IMR-90 (cell line): ENCODE results near the gene SEC23A.

Experiments used
- POLR2A ChIP-seq: IDR thresholded peaks from 2 replicates; pipeline ENCODE4 v1.6.1; 2012; ENCODE audit warnings: mild to moderate bottlenecking, low read depth, low read length
- RAD21 ChIP-seq: IDR thresholded peaks from 2 replicates; pipeline ENCODE4 v1.6.1; 2012; ENCODE audit warnings: low read length, improper control_type of control experiment
- RCOR1 ChIP-seq: IDR thresholded peaks from 2 replicates; pipeline ENCODE4 v1.6.1; 2012; ENCODE audit warnings: mild to moderate bottlenecking, low read length, improper control_type of control experiment; ENCODE audit not compliant: insufficient replicate concordance
- TF ChIP-seq, protein P1 (sequence below): conservative IDR thresholded peaks from 2 replicates; pipeline ENCODE4 v1.5.1; 2012; ENCODE audit warnings: mild to moderate bottlenecking, low read depth, low read length, improper control_type of control experiment
- TF ChIP-seq, protein P2 (sequence below): fragments of 150-350 bp; IDR thresholded peaks from 2 replicates; pipeline ENCODE4 v1.6.1; 2016; ENCODE audit warnings: low read depth, mild to moderate bottlenecking, low read length, moderate library complexity, borderline replicate concordance

DNA sequence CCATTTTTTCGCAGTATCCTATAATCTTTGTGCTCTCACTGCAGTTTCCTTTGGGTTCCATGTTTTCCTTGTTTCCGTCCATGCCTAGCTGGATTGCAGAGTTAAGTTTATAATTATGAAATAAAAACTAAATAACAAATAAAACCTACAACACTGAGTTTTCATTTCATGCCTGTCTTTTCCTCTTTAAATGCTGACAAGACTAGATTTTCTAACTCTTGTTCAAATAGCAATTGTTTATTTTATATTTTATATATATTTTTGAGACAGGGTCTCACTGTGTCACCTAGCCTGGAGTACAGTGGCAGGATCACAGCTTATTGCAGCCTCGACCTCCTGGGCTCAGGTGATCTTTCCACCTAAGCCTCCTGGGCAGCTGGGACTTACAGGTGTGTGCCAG lies 5.8 kb upstream of the SEC23A start:
- no peak for TF ChIP-seq POLR2A
- TF ChIP-seq, protein P1, sequence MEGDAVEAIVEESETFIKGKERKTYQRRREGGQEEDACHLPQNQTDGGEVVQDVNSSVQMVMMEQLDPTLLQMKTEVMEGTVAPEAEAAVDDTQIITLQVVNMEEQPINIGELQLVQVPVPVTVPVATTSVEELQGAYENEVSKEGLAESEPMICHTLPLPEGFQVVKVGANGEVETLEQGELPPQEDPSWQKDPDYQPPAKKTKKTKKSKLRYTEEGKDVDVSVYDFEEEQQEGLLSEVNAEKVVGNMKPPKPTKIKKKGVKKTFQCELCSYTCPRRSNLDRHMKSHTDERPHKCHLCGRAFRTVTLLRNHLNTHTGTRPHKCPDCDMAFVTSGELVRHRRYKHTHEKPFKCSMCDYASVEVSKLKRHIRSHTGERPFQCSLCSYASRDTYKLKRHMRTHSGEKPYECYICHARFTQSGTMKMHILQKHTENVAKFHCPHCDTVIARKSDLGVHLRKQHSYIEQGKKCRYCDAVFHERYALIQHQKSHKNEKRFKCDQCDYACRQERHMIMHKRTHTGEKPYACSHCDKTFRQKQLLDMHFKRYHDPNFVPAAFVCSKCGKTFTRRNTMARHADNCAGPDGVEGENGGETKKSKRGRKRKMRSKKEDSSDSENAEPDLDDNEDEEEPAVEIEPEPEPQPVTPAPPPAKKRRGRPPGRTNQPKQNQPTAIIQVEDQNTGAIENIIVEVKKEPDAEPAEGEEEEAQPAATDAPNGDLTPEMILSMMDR, result no peak
- no peak for TF ChIP-seq RAD21
- no peak for TF ChIP-seq RCOR1
- TF ChIP-seq, protein P2, sequence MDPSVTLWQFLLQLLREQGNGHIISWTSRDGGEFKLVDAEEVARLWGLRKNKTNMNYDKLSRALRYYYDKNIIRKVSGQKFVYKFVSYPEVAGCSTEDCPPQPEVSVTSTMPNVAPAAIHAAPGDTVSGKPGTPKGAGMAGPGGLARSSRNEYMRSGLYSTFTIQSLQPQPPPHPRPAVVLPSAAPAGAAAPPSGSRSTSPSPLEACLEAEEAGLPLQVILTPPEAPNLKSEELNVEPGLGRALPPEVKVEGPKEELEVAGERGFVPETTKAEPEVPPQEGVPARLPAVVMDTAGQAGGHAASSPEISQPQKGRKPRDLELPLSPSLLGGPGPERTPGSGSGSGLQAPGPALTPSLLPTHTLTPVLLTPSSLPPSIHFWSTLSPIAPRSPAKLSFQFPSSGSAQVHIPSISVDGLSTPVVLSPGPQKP, result no peak
